HFFc6 (cell line): ENCODE measurements around the gene CD300LD. TPM values are rescaled to one million over a fixed set of nuclear protein-coding genes. Genes with fewer than 3 reads are reported as not detected.

Experiments used
- DNase-seq: peaks from one replicate; pipeline ENCODE4 v3.0.0-alpha.2; 2018
- H3K27ac Mint-ChIP-seq: 2 replicates; pipeline ENCODE4 v1.8.0; 2020; ENCODE audit warnings: mild to moderate bottlenecking, mixed read lengths
- H3K27me3 Mint-ChIP-seq: 2 replicates; pipeline ENCODE4 v1.8.0; 2021; ENCODE audit warnings: mild to moderate bottlenecking, moderate library complexity, mixed read lengths; ENCODE audit not compliant: insufficient read depth
- H3K36me3 Mint-ChIP-seq: 2 replicates; pipeline ENCODE4 v1.8.0; 2021; ENCODE audit warnings: low read depth, mixed read lengths
- H3K4me1 Mint-ChIP-seq: 2 replicates; pipeline ENCODE4 v1.8.0; 2020; ENCODE audit warnings: low read depth, mixed read lengths
- H3K4me3 Mint-ChIP-seq: 2 replicates; pipeline ENCODE4 v1.8.0; 2020; ENCODE audit warnings: mild to moderate bottlenecking, moderate library complexity, mixed read lengths
- H3K9me3 Mint-ChIP-seq: 2 replicates; pipeline ENCODE4 v1.8.0; 2020; ENCODE audit warnings: mild to moderate bottlenecking, mixed read lengths
- CTCF ChIP-seq: fragments of 200-600 bp; sonication (generic); IDR thresholded peaks from 2 replicates; pipeline ENCODE4 v1.5.0; 2021; ENCODE audit warnings: antibody characterized with exemption, mild to moderate bottlenecking
- total RNA-seq, 6 experiments: library from RNA; stranded (reverse); fragmentation: NEBNext Ultra II Directional; extraction: Animal tissue kit (Norgen Biotek cat#: 25700); gene quantifications; 2 replicates in 1 of 6; 3 replicates in 5 of 6; pipeline ENCODE4 v1.2.3, GENCODE V29; 2021

Gene CD300LD
- total RNA-seq, 6 experiments from 2014 or later: not detected

- Mint-ChIP-seq H3K4me3 (no peak overlapping the region), H3K27me3 (peaks cover 3% of the 10 kb centered on the region; the same call in 1 of the 2 replicates), H3K36me3 (peaks cover 11% of the 10 kb centered on the region), H3K9me3 (peaks cover 69% of the 10 kb centered on the region), H3K27ac (no peak overlapping the region), H3K4me1 (no peaks in the 10 kb centered on the region)
- no peak for TF ChIP-seq CTCF
- DNase-seq: no peak
Measured at GRCh38 chr17:74542166-74542565, 49.9 kb downstream of the CD300LD start.

DNA sequence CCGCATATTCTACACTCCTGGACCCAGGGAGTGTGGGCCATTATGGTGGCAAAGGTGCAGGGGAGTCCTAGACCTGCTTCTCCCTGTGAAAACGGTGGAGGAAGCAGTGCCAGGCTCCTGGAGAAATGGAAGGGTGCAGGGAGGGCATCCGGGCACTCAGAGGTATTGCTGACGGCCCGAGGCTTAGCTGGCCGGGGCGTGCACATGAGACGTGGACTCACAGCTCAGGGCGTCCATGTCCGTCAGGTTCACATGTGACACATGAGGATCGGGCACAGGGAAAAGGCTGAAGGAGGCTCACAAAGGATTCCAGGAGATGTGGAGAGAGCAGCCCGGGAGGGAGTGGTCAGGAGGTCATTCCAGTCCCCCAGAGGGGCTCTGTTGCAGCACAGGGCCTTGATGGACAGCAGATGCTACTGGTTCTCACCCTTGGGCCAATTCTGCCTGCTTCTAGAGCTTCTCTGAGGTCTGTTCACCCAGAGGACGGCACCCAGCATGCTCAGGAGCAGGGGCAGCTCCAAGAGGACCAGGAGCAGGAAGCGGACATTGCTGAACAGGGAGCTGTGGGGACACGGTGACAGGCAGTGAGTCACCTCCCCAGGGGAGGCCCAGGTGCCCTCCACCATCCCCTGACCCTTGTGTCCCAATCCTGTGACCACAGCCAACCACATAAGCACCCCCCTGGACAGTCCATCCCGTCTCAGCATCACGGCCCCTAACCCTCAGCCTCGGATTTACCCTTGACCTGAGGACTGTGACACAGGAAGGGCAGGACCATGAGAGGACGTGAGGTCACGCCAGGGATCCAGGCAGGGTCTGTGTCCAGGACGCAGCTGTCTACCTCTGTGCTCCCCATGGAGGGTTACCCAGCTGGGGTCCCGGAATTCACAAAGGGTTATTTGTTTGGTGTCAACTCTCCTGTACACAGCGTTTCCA lies 50.6 kb downstream of the CD300LD start:
- H3K4me3 Mint-ChIP-seq: no peak overlapping the region
- H3K27me3 Mint-ChIP-seq: peaks cover 3% of the 10 kb centered on the region; the same call in 1 of the 2 replicates
- H3K36me3 Mint-ChIP-seq: peaks cover 11% of the 10 kb centered on the region
- no peak for TF ChIP-seq CTCF
- no peaks in the 10 kb centered on the region for H3K4me1 Mint-ChIP-seq
- H3K9me3 Mint-ChIP-seq: peaks cover 68% of the 10 kb centered on the region
- no peak overlapping the region for H3K27ac Mint-ChIP-seq
- DNase-seq: no peak

DNA sequence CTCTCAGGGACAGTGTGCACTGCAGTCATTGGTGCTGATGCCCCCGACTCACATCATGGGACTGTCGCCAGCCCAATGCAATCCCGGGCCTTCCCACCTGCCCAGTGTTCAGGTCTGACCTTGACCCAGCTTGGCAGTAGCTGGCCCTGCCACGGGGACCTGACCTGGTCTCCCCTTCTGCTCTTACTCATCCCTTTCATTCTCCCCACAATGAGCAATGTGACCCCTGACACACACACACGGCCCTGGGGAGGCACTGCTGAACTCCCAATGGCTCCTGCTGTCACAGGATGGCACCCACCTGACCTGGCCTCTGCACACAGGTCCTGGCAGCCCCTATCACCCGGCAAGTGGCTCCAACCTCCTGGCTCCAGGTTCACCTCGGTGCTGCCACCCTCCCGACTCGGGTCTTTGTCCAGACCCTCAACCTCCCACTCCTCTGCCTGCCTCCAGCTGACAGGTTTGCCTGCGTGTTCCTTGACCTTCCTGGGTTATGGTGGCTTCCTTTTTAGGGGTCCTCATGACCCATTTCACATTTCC lies 52.7 kb downstream of the CD300LD start:
- TF ChIP-seq CTCF: no peak
- Mint-ChIP-seq H3K27me3 (peaks cover 3% of the 10 kb centered on the region; the same call in 1 of the 2 replicates), H3K9me3 (peaks cover 57% of the 10 kb centered on the region), H3K4me3 (no peak overlapping the region), H3K4me1 (no peaks in the 10 kb centered on the region), H3K36me3 (peaks cover 11% of the 10 kb centered on the region), H3K27ac (no peak overlapping the region)
- no peak for DNase-seq

GRCh38 chr17:74536890-74537289 lies 55.2 kb downstream of the CD300LD start:
- H3K27me3 Mint-ChIP-seq: peaks cover 3% of the 10 kb centered on the region; the same call in 1 of the 2 replicates
- TF ChIP-seq CTCF: no peak
- no peak for DNase-seq
- H3K36me3 Mint-ChIP-seq: peaks cover 5% of the 10 kb centered on the region; the same call in 1 of the 2 replicates
- H3K4me1 Mint-ChIP-seq: no peaks in the 10 kb centered on the region
- no peak overlapping the region for H3K4me3 Mint-ChIP-seq
- H3K9me3 Mint-ChIP-seq: peaks cover 53% of the 10 kb centered on the region
- no peak overlapping the region for H3K27ac Mint-ChIP-seq

- Mint-ChIP-seq H3K4me3 (no peak overlapping the region), H3K9me3 (peaks cover 56% of the 10 kb centered on the region), H3K4me1 (no peaks in the 10 kb centered on the region), H3K36me3 (peaks cover 7% of the 10 kb centered on the region; the same call in 1 of the 2 replicates), H3K27me3 (no peaks in the 10 kb centered on the region; the same call in none of the 2 replicates), H3K27ac (no peak overlapping the region)
- no peak for TF ChIP-seq CTCF
- DNase-seq: no peak
Measured at GRCh38 chr17:74532115-74532514, 60.0 kb downstream of the CD300LD start.
